A673 (cell line): ENCODE measurements around the gene SAMD4B.

Experiments
- EZH2 ChIP-seq: fragments of 200-600 bp; sonication (generic); IDR thresholded peaks from 2 replicates; pipeline ENCODE4 v1.6.1; 2017; ENCODE audit warnings: borderline replicate concordance, low read depth, mild to moderate bottlenecking, mixed read lengths, antibody characterized with exemption, low read length; ENCODE audit not compliant: poor library complexity, severe bottlenecking
- TF ChIP-seq, protein P1 (sequence below): fragments of 300-800, 200-600 bp; sonication (generic); conservative IDR thresholded peaks from 2 replicates; pipeline ENCODE4 v1.5.1; 2017; ENCODE audit warnings: low read depth, mild to moderate bottlenecking, antibody characterized with exemption, low read length, moderate library complexity, mixed read lengths

DNA sequence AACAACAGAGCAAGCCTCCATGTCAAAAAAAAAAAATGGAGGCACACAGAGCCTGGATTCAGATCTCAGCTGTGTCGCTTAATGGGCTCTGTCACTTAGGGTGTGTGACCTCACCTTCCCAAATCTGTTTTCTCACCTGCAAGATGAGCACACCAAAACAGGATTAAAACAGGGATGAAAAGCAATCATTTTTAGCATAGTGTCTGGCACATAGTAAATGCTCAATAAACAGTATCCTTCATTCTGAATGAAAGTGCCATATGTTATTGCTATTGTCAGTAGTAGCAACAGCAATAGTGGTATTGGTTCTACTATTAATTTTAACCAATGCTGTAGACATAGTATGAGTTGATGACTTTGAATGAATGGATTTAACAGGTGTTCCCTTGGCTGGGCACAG is 23.3 kb downstream of the SAMD4B start:
- no peak for TF ChIP-seq EZH2
- TF ChIP-seq, protein P1, sequence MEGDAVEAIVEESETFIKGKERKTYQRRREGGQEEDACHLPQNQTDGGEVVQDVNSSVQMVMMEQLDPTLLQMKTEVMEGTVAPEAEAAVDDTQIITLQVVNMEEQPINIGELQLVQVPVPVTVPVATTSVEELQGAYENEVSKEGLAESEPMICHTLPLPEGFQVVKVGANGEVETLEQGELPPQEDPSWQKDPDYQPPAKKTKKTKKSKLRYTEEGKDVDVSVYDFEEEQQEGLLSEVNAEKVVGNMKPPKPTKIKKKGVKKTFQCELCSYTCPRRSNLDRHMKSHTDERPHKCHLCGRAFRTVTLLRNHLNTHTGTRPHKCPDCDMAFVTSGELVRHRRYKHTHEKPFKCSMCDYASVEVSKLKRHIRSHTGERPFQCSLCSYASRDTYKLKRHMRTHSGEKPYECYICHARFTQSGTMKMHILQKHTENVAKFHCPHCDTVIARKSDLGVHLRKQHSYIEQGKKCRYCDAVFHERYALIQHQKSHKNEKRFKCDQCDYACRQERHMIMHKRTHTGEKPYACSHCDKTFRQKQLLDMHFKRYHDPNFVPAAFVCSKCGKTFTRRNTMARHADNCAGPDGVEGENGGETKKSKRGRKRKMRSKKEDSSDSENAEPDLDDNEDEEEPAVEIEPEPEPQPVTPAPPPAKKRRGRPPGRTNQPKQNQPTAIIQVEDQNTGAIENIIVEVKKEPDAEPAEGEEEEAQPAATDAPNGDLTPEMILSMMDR = no peak
